ENCODE data around the gene COL21A1.

GRCh38 chr6:56169366-56169765 lies 78.0 kb downstream of the COL21A1 start:
- TF ChIP-seq, protein P1, sequence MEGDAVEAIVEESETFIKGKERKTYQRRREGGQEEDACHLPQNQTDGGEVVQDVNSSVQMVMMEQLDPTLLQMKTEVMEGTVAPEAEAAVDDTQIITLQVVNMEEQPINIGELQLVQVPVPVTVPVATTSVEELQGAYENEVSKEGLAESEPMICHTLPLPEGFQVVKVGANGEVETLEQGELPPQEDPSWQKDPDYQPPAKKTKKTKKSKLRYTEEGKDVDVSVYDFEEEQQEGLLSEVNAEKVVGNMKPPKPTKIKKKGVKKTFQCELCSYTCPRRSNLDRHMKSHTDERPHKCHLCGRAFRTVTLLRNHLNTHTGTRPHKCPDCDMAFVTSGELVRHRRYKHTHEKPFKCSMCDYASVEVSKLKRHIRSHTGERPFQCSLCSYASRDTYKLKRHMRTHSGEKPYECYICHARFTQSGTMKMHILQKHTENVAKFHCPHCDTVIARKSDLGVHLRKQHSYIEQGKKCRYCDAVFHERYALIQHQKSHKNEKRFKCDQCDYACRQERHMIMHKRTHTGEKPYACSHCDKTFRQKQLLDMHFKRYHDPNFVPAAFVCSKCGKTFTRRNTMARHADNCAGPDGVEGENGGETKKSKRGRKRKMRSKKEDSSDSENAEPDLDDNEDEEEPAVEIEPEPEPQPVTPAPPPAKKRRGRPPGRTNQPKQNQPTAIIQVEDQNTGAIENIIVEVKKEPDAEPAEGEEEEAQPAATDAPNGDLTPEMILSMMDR (conservative IDR thresholded peaks at IDR 0.05; ENCODE audit: low read depth, low read length): no peak
- no peak for TF ChIP-seq EZH2 (IDR thresholded peaks at IDR 0.05; ENCODE audit: borderline replicate concordance, low read depth, low read length, poor library complexity, severe bottlenecking)

Measured in A673 (cell line).